ENCODE measurements around the gene AADACL3.
"Not testable (repeated sequence)": the region's sequence is repeated elsewhere in the genome, so short reads cannot be mapped to it uniquely, and the experiment has no call there.

The AADACL3 gene

GRCh38 chr1:12715896-12716437, at the start of gene AADACL3:
Gene AADACL3 (plus strand): TSS chr1:12716110. CDS start chr1:12716177, 67 bp downstream.
- DNase-seq = no peak

GRCh38 chr1:12666141-12666735, 49.7 kb upstream of the AADACL3 start:
- DNase-seq = no peak

- DNase-seq = no peak
Measured at GRCh38 chr1:12669529-12670068, 46.3 kb upstream of the AADACL3 start.

- DNase-seq = no peak
Measured at GRCh38 chr1:12674358-12674757, 41.6 kb upstream of the AADACL3 start.

GRCh38 chr1:12676122-12676521, 39.8 kb upstream of the AADACL3 start:
- not testable (repeated sequence) for DNase-seq

- no peak for DNase-seq
Measured at GRCh38 chr1:12677565-12677964, 38.3 kb upstream of the AADACL3 start.

- no peak for DNase-seq
Measured at GRCh38 chr1:12678350-12678749, 37.6 kb upstream of the AADACL3 start.

- no peak for DNase-seq
Measured at GRCh38 chr1:12678820-12679219, 37.1 kb upstream of the AADACL3 start.

- no peak for DNase-seq
Measured at GRCh38 chr1:12690156-12690555, 25.8 kb upstream of the AADACL3 start.

GRCh38 chr1:12692967-12693782, 22.7 kb upstream of the AADACL3 start:
- DNase-seq = no peak

GRCh38 chr1:12696658-12697057, 19.3 kb upstream of the AADACL3 start:
- no peak for DNase-seq

GRCh38 chr1:12697397-12697796, 18.5 kb upstream of the AADACL3 start:
- no peak for DNase-seq

GRCh38 chr1:12703821-12704451, 12.0 kb upstream of the AADACL3 start:
- no peak for DNase-seq

- DNase-seq = no peak
Measured at GRCh38 chr1:12706061-12706460, 9.8 kb upstream of the AADACL3 start.

- DNase-seq = no peak
Measured at GRCh38 chr1:12708396-12709090, 7.4 kb upstream of the AADACL3 start.

- no peak for DNase-seq
Measured at GRCh38 chr1:12709091-12709491, 6.8 kb upstream of the AADACL3 start.

- DNase-seq = no peak
Measured at GRCh38 chr1:12709696-12710095, 6.2 kb upstream of the AADACL3 start.

- DNase-seq = no peak
Measured at GRCh38 chr1:12711536-12711935, 4.4 kb upstream of the AADACL3 start.

- no peak for DNase-seq
Measured at GRCh38 chr1:12712076-12712475, 3.8 kb upstream of the AADACL3 start.

- no peak for DNase-seq
Measured at GRCh38 chr1:12712929-12713328, 3.0 kb upstream of the AADACL3 start.

- not testable (repeated sequence) for DNase-seq
Measured at GRCh38 chr1:12713651-12714050, 2.3 kb upstream of the AADACL3 start.

GRCh38 chr1:12714710-12715475, 1.0 kb upstream of the AADACL3 start:
- no peak for DNase-seq
